NCI-H748 treated with DMSO at 0.1 percent for 48 hours (cell line): ENCODE measurements around the gene CERS1.

ENCODE experiments used
- DNase-seq: peaks from one replicate; lab custom pipeline; 2025; lab: John Stamatoyannopoulos, UW

The CERS1 gene

GRCh38 chr19:18895824-18896341 is at the start of gene CERS1:
Gene CERS1 (minus strand): TSS chr19:18896158. CDS start chr19:18896072, 86 bp downstream.
- DNase-seq, result no peak

GRCh38 chr19:18945297-18945696 is 49.3 kb upstream of the CERS1 start:
- DNase-seq, result no peak

- DNase-seq, result no peak
Observed at GRCh38 chr19:18943465-18943864, 47.5 kb upstream of the CERS1 start.

- DNase-seq, result no peak
Observed at GRCh38 chr19:18942692-18943091, 46.7 kb upstream of the CERS1 start.

- DNase-seq, result no peak
Observed at GRCh38 chr19:18941628-18942354, 45.8 kb upstream of the CERS1 start.

- peak; percentile 1 for DNase-seq
Observed at GRCh38 chr19:18940769-18941627, 45.0 kb upstream of the CERS1 start, which contains the start of gene HOMER3. Gene HOMER3 (minus strand): TSS chr19:18941217. CDS start chr19:18938982, 2,235 bp downstream.

- DNase-seq, result no peak
Observed at GRCh38 chr19:18939922-18940768, 44.2 kb upstream of the CERS1 start.

GRCh38 chr19:18939163-18939562 is 43.2 kb upstream of the CERS1 start:
- DNase-seq, result no peak

- DNase-seq, result no peak
Observed at GRCh38 chr19:18933297-18933696, 37.3 kb upstream of the CERS1 start.

GRCh38 chr19:18932216-18932841 is 36.4 kb upstream of the CERS1 start:
- peak; percentile 25 for DNase-seq

- DNase-seq, result no peak
Observed at GRCh38 chr19:18931316-18932162, 35.6 kb upstream of the CERS1 start.

- no peak for DNase-seq
Observed at GRCh38 chr19:18929311-18929710, 33.4 kb upstream of the CERS1 start.

GRCh38 chr19:18928018-18928805 is 32.3 kb upstream of the CERS1 start:
- DNase-seq, result no peak

GRCh38 chr19:18924684-18925213 is 28.8 kb upstream of the CERS1 start:
- DNase-seq, result no peak

- no peak for DNase-seq
Observed at GRCh38 chr19:18922228-18922985, 26.4 kb upstream of the CERS1 start.

GRCh38 chr19:18921593-18921992 is 25.6 kb upstream of the CERS1 start:
- no peak for DNase-seq

- DNase-seq, result no peak
Observed at GRCh38 chr19:18920400-18920799, 24.4 kb upstream of the CERS1 start.

GRCh38 chr19:18919900-18920214 is 23.9 kb upstream of the CERS1 start:
- DNase-seq, result no peak
